Endometrium (tissue), 2 donors: Measurements from ENCODE around the gene GPR108.
"Not testable (repeated sequence)": the region's sequence is repeated elsewhere in the genome, so short reads cannot be mapped to it uniquely, and the experiment has no call there.

Source experiments
- FAIRE-seq: peaks from 2 replicates; lab custom pipeline; 2012; peaks lifted over from hg19 to GRCh38; lab: Jason Lieb, UNC
- donor health status: control.
- donor health status: control.

The GPR108 gene

GRCh38 chr19:6737284-6737872 is at the start of gene GPR108:
TSS of gene GPR108 (minus strand) at chr19:6737580. CDS start at chr19:6737576, 4 bp downstream.
- peak; percentile 100 for FAIRE-seq

DNA sequence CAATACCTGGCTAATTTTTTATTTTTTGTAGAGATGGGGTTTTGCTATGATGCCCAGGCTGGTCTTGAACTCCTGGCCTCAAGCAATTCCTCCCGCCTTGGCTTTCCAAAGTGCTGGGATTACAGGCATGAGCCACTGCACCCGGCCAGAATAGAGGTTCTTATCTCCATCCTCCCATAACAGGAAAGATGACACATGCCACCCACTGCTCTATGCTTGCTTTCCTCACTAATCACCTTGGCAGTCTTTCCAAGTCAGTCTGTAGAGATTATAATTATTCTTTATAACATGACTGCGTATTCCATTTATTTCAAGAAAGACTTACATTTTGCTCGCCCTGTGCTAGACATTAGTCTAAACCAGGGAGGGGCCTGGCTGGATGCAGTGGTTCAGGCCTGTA is 41.8 kb upstream of the GPR108 start:
- FAIRE-seq, result no peak

DNA sequence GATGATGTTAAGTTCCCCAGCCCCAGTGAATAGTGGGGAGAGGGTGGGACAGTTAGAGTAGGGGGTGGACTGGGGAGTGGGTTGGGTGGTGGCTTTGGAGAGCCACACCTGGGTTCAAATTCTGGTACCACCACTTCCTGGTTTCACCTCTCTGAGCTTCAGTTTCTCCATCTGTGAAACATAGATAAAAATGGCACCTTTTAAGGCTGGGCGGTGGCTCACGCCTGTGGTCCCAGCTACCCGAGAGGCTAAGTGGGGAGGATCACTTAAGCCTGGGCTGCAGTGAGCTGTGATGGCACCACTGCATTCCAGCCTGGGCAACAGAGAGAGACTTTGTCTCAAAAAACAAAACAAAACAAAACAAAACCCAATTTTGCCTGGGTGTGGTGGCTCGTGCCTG is 41.0 kb upstream of the GPR108 start:
- FAIRE-seq, result no peak

GRCh38 chr19:6777434-6777833 is 40.1 kb upstream of the GPR108 start:
- no peak for FAIRE-seq

DNA sequence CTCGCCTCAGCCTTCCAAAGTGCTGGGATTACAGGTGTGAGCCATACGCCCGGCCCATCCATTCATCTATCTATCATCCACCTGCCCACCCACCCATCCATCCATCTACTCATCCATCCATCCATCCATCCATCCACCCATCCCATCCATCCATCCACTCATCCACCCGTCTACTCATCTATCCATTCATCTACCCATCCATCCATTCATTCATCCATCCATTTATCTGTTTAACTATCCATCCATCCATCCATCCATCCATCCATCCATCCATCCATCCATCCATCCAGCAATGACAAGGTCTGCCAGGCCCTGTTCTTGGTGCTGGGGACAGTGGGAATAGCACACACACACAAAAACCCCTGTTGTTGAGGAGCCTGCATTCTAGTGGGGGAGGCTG is 39.6 kb upstream of the GPR108 start:
- FAIRE-seq, result no peak

GRCh38 chr19:6776045-6776444 is 38.7 kb upstream of the GPR108 start:
- not testable (repeated sequence) for FAIRE-seq

DNA sequence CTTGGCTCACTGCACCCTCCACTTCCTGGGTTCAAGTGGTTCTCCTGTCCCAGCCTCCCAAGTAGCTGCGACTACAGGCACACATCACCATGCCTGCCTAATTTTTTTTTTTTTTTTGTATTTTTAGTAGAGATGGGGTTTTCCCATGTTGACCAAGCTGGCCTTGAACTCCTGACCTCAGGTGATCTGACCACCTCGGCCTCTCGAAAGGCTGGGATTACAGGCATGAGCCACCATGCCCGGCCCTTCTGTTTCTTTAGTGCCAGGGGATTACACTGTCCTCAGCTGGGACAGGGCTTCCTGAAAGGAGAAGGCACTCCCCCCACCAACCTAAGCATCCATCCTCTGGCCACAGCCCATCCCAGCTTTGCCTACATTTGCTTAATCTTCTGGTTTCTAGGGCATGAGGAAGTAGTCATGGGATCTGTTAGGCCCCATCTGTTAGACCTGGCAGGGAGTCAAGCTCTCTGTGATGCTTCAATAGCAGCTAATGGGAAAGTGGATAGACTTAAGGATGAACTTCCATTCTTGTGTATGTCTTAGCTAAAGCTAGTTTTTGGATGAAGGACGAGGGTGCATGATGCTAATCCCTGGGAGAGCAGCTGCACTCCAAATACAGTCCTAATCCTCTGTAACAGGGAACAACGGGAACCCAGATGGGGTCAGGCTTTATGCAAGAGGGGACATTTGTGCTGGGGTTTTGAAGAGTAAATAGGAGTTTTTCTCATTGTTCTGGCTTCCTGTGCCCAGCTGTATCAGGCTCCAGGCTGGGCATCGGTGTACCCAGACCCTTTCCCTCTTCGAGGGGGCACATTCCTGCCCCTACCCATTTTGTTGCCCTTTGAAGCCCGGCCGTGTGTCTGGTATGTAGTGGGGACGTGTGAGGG is 37.7 kb upstream of the GPR108 start:
- no peak for FAIRE-seq

GRCh38 chr19:6773323-6773931 is 36.0 kb upstream of the GPR108 start:
- FAIRE-seq, result no peak

- no peak for FAIRE-seq
These were observed 35.5 kb upstream of the GPR108 start for GRCh38 chr19:6772866-6773322.

GRCh38 chr19:6772028-6772865 is 34.9 kb upstream of the GPR108 start, which contains the start of gene VAV1:
TSS of gene VAV1 (plus strand) at chr19:6772708. CDS start at chr19:6772808, 100 bp downstream.
- FAIRE-seq, result no peak

- FAIRE-seq, result not testable (repeated sequence)
These were observed 34.3 kb upstream of the GPR108 start for GRCh38 chr19:6771648-6772027.

DNA sequence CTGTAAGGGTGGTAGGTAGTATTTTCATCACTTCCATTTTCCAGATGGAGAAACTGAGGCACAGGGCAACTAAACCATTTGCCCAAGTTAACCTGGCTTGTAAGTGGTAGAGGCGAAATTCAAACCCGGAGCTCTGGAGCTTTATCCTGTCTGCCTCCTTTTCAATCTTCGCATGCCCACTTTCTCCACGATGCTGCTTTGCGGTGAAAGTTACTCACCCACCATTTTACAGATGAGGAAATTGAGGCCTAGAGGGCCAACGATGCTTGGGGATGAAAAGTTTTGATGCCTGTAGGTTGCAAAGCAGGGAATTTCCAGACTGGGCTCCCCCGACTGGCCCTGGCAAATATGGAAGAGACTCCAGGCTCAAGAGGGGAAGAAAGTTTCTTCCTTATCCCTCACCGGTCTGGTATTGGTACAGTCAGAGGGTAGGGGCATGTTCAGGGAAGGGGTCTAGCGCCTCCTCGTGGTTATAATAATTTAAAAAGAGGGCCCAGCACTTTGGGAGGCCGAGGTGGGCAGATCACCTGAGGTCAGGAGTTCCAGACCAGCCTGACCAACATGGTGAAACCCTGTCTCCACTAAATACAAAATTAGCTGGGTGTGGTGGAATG is 31.7 kb upstream of the GPR108 start:
- FAIRE-seq, result no peak

DNA sequence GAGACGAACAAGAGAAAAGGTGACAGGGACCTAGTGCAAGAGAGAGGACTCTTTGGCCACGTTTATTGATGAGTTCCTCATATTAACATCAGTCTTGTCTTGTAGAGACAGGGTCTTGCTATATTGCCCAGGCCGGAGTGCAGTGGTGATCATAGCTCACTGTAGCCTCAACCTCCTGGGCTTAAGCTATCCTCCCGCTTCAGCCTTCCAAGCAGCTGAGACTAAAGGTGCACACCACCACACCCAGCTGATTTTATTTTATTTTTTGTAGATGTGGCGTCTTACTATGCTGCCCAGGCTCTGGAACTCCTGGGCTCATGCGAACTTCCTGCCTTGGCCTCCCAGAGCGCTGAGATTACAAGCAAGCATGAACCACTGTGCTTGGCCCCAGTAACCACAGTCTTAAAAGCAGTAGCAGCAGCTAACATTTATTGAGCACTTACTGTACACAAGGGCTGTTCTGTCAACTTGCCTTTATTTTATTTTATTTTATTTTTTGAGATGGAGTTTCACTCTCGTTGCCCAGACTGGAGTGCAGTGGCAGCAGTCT is 30.9 kb upstream of the GPR108 start:
- no peak for FAIRE-seq

- FAIRE-seq, result no peak
These were observed 30.2 kb upstream of the GPR108 start, which contains the start of gene SH2D3A for GRCh38 chr19:6767357-6768235. TSS of gene SH2D3A (minus strand) at chr19:6767435. CDS start at chr19:6763748, 3,687 bp downstream.

DNA sequence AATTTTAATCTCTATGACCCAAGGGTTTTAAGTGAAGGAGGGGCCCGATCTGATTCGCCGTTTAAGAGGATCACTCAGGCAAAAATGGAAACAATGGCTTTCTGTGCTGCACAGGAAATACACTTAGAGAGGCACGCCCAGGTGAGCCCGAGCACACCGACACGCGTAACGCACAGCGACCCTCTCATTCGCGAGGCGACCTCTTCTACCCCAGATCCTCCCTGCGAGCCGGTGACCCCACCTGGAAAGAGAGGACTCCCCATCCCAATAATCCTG is 29.6 kb upstream of the GPR108 start:
- FAIRE-seq, result no peak

GRCh38 chr19:6766357-6767080 is 29.1 kb upstream of the GPR108 start:
- no peak for FAIRE-seq

DNA sequence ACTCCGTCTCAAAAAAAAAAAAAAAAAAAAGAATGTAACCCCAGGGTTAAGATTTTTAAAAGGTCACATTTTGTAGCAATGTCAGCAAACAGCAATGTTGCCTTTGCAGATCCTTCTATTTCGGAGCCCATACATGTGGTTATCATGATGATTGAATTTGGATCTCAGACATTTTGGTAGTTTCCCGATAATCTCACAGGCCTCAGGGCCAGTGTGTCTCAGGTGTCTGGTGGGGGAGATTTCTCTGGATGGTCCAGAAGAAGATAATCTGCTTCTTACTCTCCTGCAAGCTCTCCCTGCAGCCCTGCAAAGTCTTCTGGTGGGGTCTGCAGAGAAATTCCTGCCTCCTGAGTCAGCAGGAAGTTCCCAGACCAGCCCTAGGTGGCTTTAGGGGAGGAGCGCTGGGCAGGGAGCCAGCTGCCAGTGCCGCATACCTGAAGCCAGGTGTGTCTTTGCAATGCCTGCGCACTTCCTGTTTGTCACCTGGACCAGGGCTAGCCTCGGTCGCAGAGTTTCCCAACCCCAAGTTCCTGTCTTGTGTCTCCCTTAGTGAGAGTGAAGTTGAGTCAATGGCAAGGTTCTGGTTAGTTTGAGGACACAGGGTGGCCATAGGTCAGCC is 28.5 kb upstream of the GPR108 start:
- no peak for FAIRE-seq

GRCh38 chr19:6762253-6762797 is 24.9 kb upstream of the GPR108 start:
- not testable (repeated sequence) for FAIRE-seq
